Measurements from ENCODE around the gene ASGR2. TPM values are rescaled to one million over a fixed set of nuclear protein-coding genes. Genes with fewer than 3 reads are reported as not detected.

The ASGR2 gene
- polyA plus RNA-seq, 3 donors: 0.89 to 2.6 (median 2.1) TPM

DNA sequence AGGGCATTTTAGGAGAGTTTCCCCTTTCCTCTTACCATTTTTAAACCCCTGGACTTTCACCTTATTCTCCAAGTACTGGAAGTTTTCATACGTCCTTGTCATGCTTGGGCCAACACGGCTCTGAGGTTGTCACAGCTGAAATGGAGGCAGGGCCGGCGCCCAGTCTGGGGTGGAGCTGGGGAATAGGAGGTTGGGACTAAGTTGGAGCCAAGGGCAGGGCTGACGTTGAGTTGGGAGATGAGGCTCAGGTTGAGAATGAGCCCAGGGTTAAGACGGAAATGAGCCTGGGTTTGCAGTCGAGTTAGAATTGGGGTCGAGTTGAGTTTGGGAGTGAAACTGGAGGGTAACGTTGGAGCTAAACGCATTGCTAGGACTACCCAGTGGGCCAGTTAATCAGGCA, 35.9 kb downstream of the ASGR2 start:
- DNase-seq (ENCODE audit: extremely low read depth in 1 of 11, low read depth in 9 of 11, low spot score in 4 of 11): no peak

DNA sequence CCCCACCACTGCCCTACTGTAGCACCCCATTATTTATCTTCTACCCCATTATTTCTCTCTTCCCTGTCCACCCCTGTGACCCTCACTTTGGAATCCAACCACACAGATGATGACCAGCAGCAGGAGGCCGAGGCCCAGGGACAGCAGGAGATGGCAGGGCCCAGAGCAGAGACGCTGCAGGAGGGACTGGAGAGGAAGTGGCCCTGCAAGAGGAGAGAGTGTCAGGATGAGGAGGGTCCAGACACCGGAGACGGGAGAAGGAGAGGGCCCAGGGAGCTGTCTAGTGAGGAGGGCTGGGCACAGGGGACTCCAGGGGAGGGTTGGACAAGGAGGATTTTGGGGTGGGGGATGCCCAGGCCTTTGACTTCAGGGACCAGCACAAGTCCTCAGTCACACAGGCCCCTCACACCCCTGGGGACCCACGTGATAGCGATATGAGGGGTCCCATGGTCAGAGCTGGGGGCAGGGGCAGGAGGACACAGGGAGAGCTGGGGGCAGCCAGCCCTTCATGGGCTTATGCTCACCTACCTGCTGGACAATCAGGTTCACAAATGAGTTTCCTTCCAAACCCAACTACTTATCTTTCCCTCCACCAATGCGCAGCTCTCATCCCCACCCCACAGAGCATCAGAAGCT, 36.6 kb downstream of the ASGR2 start:
- no peak for DNase-seq (ENCODE audit: extremely low read depth in 1 of 11, low read depth in 9 of 11, low spot score in 4 of 11)

DNA sequence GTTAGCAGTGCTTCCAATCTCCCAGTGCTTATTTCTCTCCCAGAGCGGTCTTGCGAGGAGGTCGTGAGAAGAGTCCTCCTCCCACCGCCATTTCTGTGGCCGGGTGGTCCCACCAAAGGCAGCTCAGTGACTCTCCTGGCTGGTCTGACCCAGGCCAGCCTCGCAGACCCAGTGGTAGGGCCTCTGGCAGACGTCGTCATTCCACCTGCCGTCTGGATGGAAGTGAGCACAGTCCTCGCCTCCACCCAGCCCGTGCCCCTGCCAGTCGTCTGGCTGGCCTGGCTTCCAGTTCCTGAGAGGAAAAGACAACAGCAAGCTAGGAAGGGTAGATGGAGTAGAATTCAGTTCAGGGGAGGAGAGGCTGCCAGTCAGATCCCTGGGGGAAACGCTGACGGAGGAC, 39.7 kb downstream of the ASGR2 start:
- no peak for DNase-seq (ENCODE audit: extremely low read depth in 1 of 11, low read depth in 9 of 11, low spot score in 4 of 11)

DNA sequence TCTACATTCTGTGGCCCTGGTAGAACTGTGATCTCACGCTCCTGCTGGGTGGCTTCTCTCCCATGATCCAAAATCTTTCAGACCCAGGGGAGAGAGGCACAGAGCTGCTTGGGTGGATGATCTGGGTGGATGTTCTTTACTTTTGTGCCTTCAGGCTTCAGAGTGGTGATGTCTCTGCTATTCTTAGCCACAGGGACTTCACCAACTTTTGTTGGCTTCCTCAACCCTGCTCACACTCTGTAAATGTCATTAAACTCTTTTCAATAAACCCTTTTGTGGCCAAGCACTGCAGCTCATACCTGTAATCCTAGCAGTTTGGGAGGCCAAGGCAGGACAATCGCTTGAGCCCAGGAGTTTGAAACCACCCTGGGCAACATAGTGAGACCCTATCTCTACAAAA, 42.2 kb downstream of the ASGR2 start:
- no peak for DNase-seq (ENCODE audit: extremely low read depth in 1 of 11, low read depth in 9 of 11, low spot score in 4 of 11)

DNA sequence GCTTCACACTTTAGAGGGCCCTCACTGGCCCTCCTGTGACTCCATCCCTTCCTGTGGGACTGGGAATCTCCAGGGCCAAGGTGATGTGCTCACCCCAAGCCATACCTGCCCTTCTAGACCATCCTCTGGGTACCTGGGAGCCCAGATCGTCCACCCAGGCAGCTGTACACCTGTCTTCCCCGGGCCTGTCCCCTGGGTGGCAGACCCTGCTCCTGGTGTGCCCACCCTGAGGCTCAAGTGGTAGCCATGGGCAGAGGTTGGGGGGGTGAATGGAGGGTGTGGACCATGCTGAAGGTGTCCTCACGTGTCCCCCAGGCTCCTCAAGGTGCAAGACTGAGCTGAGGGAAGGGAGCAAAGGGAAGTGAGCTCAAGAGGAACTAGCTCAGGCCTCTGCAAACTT, 43.9 kb downstream of the ASGR2 start:
- no peak for DNase-seq (ENCODE audit: extremely low read depth in 1 of 11, low read depth in 9 of 11, low spot score in 4 of 11)

DNA sequence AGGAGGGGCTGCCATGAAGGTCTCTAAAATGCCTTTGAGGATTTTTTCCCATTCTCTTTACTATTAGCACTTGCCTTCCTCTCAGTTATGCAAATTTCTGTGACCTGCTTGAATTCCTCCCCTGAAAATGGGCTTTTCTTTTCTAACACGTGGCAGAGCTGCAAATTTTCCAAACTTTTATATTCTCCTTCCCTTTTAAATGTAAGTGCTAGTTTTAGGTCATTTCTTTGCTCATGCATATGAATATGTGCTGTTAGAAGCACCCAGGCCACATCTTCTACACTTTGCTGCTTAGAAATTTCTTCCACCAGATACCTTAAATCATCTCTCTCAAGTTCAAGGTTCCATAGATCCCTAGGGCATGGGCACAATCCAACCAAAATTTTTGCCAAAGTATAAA, 46.4 kb downstream of the ASGR2 start:
- no peak for DNase-seq (ENCODE audit: extremely low read depth in 1 of 11, low read depth in 9 of 11, low spot score in 4 of 11)

DNA sequence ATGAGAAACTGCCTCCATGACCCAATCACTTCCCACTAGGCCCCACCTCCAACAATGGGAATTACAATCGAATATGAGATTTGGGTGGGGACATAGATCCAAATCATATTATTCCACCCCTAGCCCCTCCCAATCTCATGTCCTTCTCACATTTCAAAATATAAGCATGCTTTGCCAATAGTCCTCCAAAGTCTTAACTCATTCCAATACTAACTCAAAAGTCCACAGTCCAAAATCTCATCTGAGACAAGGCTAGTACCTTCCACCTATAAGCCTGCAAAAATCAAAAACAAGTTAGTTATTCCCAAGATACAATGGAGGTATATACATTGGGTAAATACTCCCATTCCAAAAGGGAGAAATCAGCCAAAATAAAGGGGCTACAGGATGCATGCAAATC, 47.4 kb downstream of the ASGR2 start:
- DNase-seq (ENCODE audit: extremely low read depth in 1 of 11, low read depth in 9 of 11, low spot score in 4 of 11): no peak

DNA sequence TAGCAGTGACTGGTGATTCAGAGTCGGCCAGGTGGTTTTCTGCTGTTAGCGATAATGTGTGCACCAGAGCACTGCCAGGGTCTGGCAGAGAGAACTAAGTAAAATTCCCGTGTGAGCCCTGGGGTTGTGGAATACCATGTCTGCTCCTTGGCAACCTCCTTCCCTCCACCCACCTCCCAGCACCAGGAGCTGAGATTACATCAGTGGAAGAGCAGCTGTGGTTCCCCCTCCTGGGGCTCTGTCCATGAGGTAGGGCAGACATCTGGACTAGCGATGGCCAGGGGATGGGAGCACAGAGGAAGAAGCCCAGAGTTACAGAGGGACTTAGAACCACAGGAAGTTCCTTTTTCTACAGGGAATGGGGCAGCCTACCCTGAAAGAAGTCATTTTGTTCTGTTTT, 50.4 kb downstream of the ASGR2 start:
- DNase-seq (ENCODE audit: extremely low read depth in 1 of 11, low read depth in 9 of 11, low spot score in 4 of 11): no peak

DNA sequence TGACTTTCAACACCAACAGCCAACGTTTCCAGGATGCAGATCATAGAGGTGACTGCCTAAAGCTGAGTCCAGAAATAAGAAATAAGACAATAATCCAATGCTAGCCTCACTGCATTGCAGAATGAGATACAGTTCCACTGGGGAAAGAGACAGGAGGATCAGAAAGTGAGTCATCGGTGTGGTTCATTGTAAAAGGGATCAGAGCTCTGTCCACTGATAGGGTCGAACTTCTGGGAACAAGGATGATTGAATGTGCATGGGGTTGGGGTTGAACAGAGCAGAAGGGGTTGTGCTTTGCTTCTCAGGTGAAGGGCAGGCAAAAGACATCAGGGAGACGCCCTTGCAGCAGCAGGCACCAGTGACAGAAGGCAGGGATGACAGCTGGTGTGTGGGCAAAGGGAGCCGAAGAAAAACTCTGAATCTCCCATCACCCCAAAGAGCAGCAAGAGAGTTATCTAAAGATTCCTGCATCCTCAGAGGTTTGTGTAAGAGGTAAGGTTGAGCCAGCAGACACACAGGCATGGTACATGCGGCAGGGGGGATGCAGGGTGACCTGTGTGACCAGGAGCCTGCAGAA, 51.0 kb downstream of the ASGR2 start:
- no peak for DNase-seq (ENCODE audit: extremely low read depth in 1 of 11, low read depth in 9 of 11, low spot score in 4 of 11)

DNA sequence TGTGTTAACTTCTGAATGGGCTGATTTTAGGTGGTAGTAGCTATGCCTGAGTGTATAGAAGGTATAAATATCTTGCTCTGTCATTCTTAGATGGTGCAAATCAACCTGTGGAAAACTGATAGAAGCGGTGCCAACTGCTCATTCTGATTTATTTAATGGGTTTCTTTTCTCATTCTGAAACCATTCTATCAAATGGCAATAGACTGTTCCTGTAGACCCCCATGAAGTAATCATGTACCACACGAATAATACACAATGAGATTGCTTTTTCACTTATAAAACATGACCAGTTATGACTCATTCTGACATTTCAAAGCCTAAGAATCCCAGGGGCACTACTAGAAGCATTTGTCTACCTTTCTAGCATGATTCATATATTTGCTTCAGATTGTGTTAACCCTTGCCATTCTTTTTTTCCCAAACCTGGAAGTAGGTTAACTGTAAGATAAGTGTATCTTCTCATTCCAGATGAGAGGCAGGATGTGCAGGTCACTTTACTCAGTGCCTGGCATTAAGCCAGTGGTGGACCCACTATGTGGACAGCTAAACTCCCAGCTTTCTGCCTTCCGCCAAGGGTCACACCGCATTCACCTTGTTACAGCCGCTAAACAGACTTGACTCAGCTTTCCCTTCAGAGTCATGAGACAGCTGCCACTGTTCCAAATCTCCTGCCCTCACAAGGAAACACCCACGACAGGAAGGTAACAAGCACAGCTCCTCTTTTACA, 54.3 kb downstream of the ASGR2 start:
- DNase-seq (ENCODE audit: extremely low read depth in 1 of 11, low read depth in 9 of 11, low spot score in 4 of 11): no peak

DNA sequence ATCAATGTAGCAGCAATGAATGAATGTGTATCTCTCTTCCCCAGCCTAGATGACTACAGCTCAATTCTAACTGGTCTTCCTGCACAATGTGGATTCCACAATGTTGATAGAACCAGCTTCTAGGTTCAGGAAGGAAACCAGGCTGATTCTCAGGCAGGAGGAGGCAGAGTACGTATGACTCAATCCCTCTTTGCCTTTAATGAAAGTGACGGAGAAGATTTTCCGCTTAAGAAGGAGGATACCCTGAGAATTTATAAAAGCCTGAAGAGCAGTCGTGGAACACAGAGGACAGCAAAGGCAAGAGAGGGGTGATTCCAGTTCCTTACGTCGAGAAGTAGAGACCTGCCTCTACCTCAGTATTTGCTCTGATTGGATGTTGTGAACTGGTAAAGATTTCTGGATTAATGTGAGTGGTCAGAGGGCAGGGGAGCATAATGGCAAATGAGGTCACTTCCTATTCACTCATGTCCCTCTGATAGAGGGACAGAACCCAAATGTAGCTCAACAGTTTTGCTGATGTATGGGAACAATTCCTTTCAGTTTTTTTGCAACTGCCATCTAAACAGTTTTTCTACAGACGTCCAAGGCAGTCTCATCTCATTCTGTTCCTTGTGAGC, 55.7 kb downstream of the ASGR2 start:
- no peak for DNase-seq (ENCODE audit: extremely low read depth in 1 of 11, low read depth in 9 of 11, low spot score in 4 of 11)

DNA sequence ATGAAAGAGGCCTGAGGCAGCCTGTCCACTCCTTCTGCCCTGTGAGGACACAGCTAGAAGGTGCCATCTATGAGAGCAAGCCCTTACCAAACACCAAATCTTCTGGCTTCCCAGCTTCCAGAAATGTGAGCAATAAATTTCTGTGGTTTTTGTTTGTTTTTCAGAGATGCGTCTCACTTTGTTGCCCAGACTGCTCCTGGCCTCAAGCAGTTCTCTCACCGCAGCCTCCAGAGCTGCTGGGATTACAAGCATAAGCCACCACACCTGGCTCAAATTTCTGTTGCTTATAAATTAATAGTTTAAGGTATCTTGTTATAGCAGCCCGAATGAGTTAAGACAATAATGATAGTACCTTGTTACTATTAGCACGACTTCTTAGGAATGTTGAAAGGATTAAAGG, 58.2 kb downstream of the ASGR2 start:
- no peak for DNase-seq (ENCODE audit: extremely low read depth in 1 of 11, low read depth in 9 of 11, low spot score in 4 of 11)

Other genes starting within 250 kb of the ASGR2 start
- gene ALOX12, start 118.8 kb downstream of the ASGR2 start, polyA plus RNA-seq (ENCODE audit: insufficient read length in 3 of 3): 1 to 10 TPM; 1.6 to 2.6 (median 2.3) TPM
- gene RNASEK, start 102.2 kb downstream of the ASGR2 start, polyA plus RNA-seq (ENCODE audit: insufficient read length in 3 of 3): 100 to 1,000 TPM; 162 to 199 (median 190) TPM
- 10 to 100 TPM; 23.7 to 28.0 (median 25.2) TPM for gene BCL6B, start 91.8 kb downstream of the ASGR2 start, polyA plus RNA-seq (ENCODE audit: insufficient read length in 3 of 3)
- 1 to 10 TPM; 3.3 to 4.6 (median 4.5) TPM for gene SLC16A13, start 78.8 kb downstream of the ASGR2 start, polyA plus RNA-seq (ENCODE audit: insufficient read length in 3 of 3)
- gene SLC16A11, start 70.7 kb downstream of the ASGR2 start, polyA plus RNA-seq (ENCODE audit: insufficient read length in 3 of 3): under 1 TPM; 0.52 to 0.67 (median 0.53) TPM
- 1 to 10 TPM in 1 of 3 donors, under 1 TPM in 2; 0.89 to 2.2 (median 0.92) TPM for gene CLEC10A, start 34.6 kb downstream of the ASGR2 start, polyA plus RNA-seq (ENCODE audit: insufficient read length in 3 of 3)
- 10 to 100 TPM in 1 of 3 donors, 1 to 10 TPM in 2; 6.1 to 10.7 (median 7.2) TPM for gene ASGR1, start 64.5 kb upstream of the ASGR2 start, polyA plus RNA-seq (ENCODE audit: insufficient read length in 3 of 3)
- 10 to 100 TPM; 28.3 to 47.7 (median 37.6) TPM for gene DLG4, start 105.0 kb upstream of the ASGR2 start, polyA plus RNA-seq (ENCODE audit: insufficient read length in 3 of 3)
- 100 to 1,000 TPM; 438 to 579 (median 497) TPM for gene ACADVL, start 105.1 kb upstream of the ASGR2 start, polyA plus RNA-seq (ENCODE audit: insufficient read length in 3 of 3)
- gene DVL2, start 119.7 kb upstream of the ASGR2 start, polyA plus RNA-seq (ENCODE audit: insufficient read length in 3 of 3): 10 to 100 TPM; 49.8 to 66.7 (median 64.4) TPM
- 10 to 100 TPM; 51.3 to 65.8 (median 53.1) TPM for gene PHF23, start 124.6 kb upstream of the ASGR2 start, polyA plus RNA-seq (ENCODE audit: insufficient read length in 3 of 3)
- gene GABARAP, start 127.6 kb upstream of the ASGR2 start, polyA plus RNA-seq (ENCODE audit: insufficient read length in 3 of 3): 100 to 1,000 TPM; 435 to 476 (median 455) TPM
- 100 to 1,000 TPM; 151 to 152 (median 151) TPM for gene CTDNEP1, start 136.9 kb upstream of the ASGR2 start, polyA plus RNA-seq (ENCODE audit: insufficient read length in 3 of 3)
- 10 to 100 TPM; 51.6 to 63.0 (median 55.1) TPM for gene ELP5, start 137.4 kb upstream of the ASGR2 start, polyA plus RNA-seq (ENCODE audit: insufficient read length in 3 of 3)
- gene CLDN7, start 147.7 kb upstream of the ASGR2 start, polyA plus RNA-seq (ENCODE audit: insufficient read length in 3 of 3): 10 to 100 TPM; 41.1 to 74.2 (median 41.8) TPM
- gene SLC2A4, start 166.9 kb upstream of the ASGR2 start, polyA plus RNA-seq (ENCODE audit: insufficient read length in 3 of 3): 1 to 10 TPM; 1.8 to 2.7 (median 2.5) TPM
- 1 to 10 TPM; 3.8 to 5.3 (median 5.2) TPM for gene YBX2, start 179.8 kb upstream of the ASGR2 start, polyA plus RNA-seq (ENCODE audit: insufficient read length in 3 of 3)
- gene EIF5A, start 192.8 kb upstream of the ASGR2 start, polyA plus RNA-seq (ENCODE audit: insufficient read length in 3 of 3): 100 to 1,000 TPM; 313 to 353 (median 324) TPM
- 100 to 1,000 TPM in 1 of 3 donors, 10 to 100 TPM in 2; 95.6 to 101 (median 97.4) TPM for gene GPS2, start 200.5 kb upstream of the ASGR2 start, polyA plus RNA-seq (ENCODE audit: insufficient read length in 3 of 3)
- gene NEURL4, start 214.5 kb upstream of the ASGR2 start, polyA plus RNA-seq (ENCODE audit: insufficient read length in 3 of 3): 10 to 100 TPM; 30.6 to 38.2 (median 36.1) TPM
- 10 to 100 TPM in 1 of 3 donors, 1 to 10 TPM in 2; 7.0 to 12.5 (median 7.6) TPM for gene ACAP1, start 221.7 kb upstream of the ASGR2 start, polyA plus RNA-seq (ENCODE audit: insufficient read length in 3 of 3)
- 10 to 100 TPM; 10.7 to 13.9 (median 12.0) TPM for gene KCTD11, start 237.3 kb upstream of the ASGR2 start, polyA plus RNA-seq (ENCODE audit: insufficient read length in 3 of 3)
- gene TMEM95, start 240.3 kb upstream of the ASGR2 start, polyA plus RNA-seq (ENCODE audit: insufficient read length in 3 of 3): not detected